Measurements from ENCODE around the gene AFTPH.

DNA sequence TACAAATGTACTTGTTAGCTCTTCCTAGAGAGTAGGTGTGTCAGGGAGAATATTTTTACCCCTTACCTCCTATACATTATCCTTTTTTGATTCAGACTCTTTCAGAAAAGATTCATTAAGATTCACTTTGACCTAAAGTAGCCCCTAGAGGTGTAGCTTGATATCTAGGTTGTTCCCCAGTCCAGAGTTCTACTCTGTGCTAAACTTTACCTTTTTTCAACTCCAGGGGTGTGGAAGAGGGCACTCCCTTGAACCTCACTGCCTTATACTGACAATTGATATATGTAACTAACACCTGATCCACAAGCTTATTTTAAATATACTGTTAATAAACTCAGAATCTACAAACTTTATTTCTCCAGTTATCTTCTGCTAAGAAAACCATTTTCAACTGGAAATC is 30.0 kb downstream of the AFTPH start:
- TF ChIP-seq, protein P1, sequence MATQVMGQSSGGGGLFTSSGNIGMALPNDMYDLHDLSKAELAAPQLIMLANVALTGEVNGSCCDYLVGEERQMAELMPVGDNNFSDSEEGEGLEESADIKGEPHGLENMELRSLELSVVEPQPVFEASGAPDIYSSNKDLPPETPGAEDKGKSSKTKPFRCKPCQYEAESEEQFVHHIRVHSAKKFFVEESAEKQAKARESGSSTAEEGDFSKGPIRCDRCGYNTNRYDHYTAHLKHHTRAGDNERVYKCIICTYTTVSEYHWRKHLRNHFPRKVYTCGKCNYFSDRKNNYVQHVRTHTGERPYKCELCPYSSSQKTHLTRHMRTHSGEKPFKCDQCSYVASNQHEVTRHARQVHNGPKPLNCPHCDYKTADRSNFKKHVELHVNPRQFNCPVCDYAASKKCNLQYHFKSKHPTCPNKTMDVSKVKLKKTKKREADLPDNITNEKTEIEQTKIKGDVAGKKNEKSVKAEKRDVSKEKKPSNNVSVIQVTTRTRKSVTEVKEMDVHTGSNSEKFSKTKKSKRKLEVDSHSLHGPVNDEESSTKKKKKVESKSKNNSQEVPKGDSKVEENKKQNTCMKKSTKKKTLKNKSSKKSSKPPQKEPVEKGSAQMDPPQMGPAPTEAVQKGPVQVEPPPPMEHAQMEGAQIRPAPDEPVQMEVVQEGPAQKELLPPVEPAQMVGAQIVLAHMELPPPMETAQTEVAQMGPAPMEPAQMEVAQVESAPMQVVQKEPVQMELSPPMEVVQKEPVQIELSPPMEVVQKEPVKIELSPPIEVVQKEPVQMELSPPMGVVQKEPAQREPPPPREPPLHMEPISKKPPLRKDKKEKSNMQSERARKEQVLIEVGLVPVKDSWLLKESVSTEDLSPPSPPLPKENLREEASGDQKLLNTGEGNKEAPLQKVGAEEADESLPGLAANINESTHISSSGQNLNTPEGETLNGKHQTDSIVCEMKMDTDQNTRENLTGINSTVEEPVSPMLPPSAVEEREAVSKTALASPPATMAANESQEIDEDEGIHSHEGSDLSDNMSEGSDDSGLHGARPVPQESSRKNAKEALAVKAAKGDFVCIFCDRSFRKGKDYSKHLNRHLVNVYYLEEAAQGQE (IDR thresholded peaks at IDR 0.05; ENCODE audit: low read depth): no peak
- no peak for TF ChIP-seq NFIC (IDR thresholded peaks at IDR 0.05)
- TF ChIP-seq TAF1 (IDR thresholded peaks at IDR 0.05; ENCODE audit: low read depth): no peak
- TF ChIP-seq EP300 (IDR thresholded peaks at IDR 0.05; ENCODE audit: borderline replicate concordance): no peak
- no peak for TF ChIP-seq ZBTB7A (IDR thresholded peaks at IDR 0.05; ENCODE audit: low read depth)
- TF ChIP-seq, protein P2, sequence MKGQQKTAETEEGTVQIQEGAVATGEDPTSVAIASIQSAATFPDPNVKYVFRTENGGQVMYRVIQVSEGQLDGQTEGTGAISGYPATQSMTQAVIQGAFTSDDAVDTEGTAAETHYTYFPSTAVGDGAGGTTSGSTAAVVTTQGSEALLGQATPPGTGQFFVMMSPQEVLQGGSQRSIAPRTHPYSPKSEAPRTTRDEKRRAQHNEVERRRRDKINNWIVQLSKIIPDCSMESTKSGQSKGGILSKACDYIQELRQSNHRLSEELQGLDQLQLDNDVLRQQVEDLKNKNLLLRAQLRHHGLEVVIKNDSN (IDR thresholded peaks at IDR 0.05): no peak
- TF ChIP-seq YY1 (IDR thresholded peaks at IDR 0.05; ENCODE audit: low read depth): no peak
- TF ChIP-seq RAD21 (IDR thresholded peaks at IDR 0.05; ENCODE audit: low read depth): no peak
- TF ChIP-seq TEAD4 (IDR thresholded peaks at IDR 0.05): no peak
- TF ChIP-seq CREB1 (IDR thresholded peaks at IDR 0.05; ENCODE audit: low read depth): no peak
- TF ChIP-seq, protein P3, sequence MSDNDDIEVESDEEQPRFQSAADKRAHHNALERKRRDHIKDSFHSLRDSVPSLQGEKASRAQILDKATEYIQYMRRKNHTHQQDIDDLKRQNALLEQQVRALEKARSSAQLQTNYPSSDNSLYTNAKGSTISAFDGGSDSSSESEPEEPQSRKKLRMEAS (IDR thresholded peaks at IDR 0.05): no peak
- TF ChIP-seq TCF12 (IDR thresholded peaks at IDR 0.05; ENCODE audit: low read depth): no peak
